H1 (cell line): Measurements from ENCODE around the gene GPS1. TPM values are rescaled to one million over a fixed set of nuclear protein-coding genes. Genes with fewer than 3 reads are reported as not detected.

Experiments used
- CTCF ChIA-PET: fragments of 300-600 bp; sonication (Branson Sonifier 250); formaldehyde crosslinking; loops from one replicate; lab custom pipeline; 2021; ENCODE audit not compliant: partially characterized antibody; lab: Charles Lee
- POLR2A ChIA-PET: fragments of 300-600 bp; sonication (Branson Sonifier 250); formaldehyde crosslinking; loops from one replicate; lab custom pipeline; 2021; ENCODE audit warnings: inconsistent platforms; ENCODE audit not compliant: partially characterized antibody; lab: Charles Lee
- DNase-seq, 2 experiments: peaks; one replicate each; pipeline versions ENCODE4 v3.0.0 to v3.0.0-alpha.2; 2010 to 2022; ENCODE audit warnings: low spot score in 2 of 2, low read depth in 1 of 2, mixed read lengths in 1 of 2
- FAIRE-seq: peaks from 2 replicates; lab custom pipeline; 2011; peaks lifted over from hg19 to GRCh38; lab: Jason Lieb, UNC
- H2AFZ ChIP-seq: 2 replicates; pipeline ENCODE4 v1.8.1; 2012; ENCODE audit warnings: low read length, inconsistent platforms
- H2AK5ac ChIP-seq: 2 replicates; pipeline ENCODE4 v1.6.1; 2013; ENCODE audit warnings: low read depth, low read length
- H2BK120ac ChIP-seq: replicated peaks from 2 replicates; pipeline ENCODE3; 2013; ENCODE audit warnings: low read depth, low read length, inconsistent platforms
- H2BK12ac ChIP-seq: 2 replicates; pipeline ENCODE4 v1.6.1; 2013; ENCODE audit warnings: low read depth, low read length
- H2BK15ac ChIP-seq: 2 replicates; pipeline ENCODE4 v1.6.1; 2013; ENCODE audit warnings: low read length
- H2BK20ac ChIP-seq: 2 replicates; pipeline ENCODE4 v1.6.1; 2013; ENCODE audit warnings: low read length
- H2BK5ac ChIP-seq: 2 replicates; pipeline ENCODE4 v1.6.1; 2013; ENCODE audit warnings: low read depth, low read length
- H3K14ac ChIP-seq: 2 replicates; pipeline ENCODE4 v1.6.1; 2013; ENCODE audit warnings: inconsistent platforms; ENCODE audit not compliant: insufficient read length
- H3K18ac ChIP-seq: 2 replicates; pipeline ENCODE4 v1.6.1; 2013; ENCODE audit warnings: low read length; ENCODE audit errors: extremely low read depth
- H3K23ac ChIP-seq: 2 replicates; pipeline ENCODE4 v1.6.1; 2013; ENCODE audit warnings: inconsistent platforms; ENCODE audit not compliant: insufficient read length
- H3K23me2 ChIP-seq: 2 replicates; pipeline ENCODE4 v1.6.1; 2013; ENCODE audit warnings: low read depth, low read length
- H3K27ac ChIP-seq: 2 replicates; pipeline ENCODE4 v1.6.1; 2011; ENCODE audit warnings: low read depth, low read length, inconsistent platforms
- H3K27me3 ChIP-seq, 4 experiments: replicated peaks in 1 of 4; 1 replicate in 1 of 4; 2 replicates in 3 of 4; pipeline versions ENCODE4 v1.6.1 to v1.8.1; 2011 to 2013; ENCODE audit warnings: low read length in 3 of 4, mild to moderate bottlenecking in 3 of 4, inconsistent platforms in 2 of 4, mixed read lengths in 2 of 4, moderate library complexity in 1 of 4; ENCODE audit not compliant: control insufficient read depth in 3 of 4, insufficient read depth in 3 of 4; ENCODE audit errors: extremely low read depth in 1 of 4
- H3K36me3 ChIP-seq, 4 experiments: 2 replicates each; pipeline versions ENCODE4 v1.6.1 to v1.8.1; 2011 to 2013; ENCODE audit warnings: mild to moderate bottlenecking in 4 of 4, low read length in 3 of 4, moderate library complexity in 2 of 4, control low read depth in 1 of 4, inconsistent platforms in 1 of 4; ENCODE audit not compliant: insufficient read depth in 4 of 4, control insufficient read depth in 2 of 4
- H3K4ac ChIP-seq: replicated peaks from 2 replicates; pipeline ENCODE3; 2013; ENCODE audit warnings: low read length, low read depth, mixed read lengths, inconsistent platforms; ENCODE audit not compliant: insufficient read length
- H3K4me1 ChIP-seq, 4 experiments: replicated peaks in 1 of 4; 1 replicate in 1 of 4; 2 replicates in 3 of 4; pipeline versions ENCODE4 v1.6.1 to v1.8.1; 2011 to 2013; ENCODE audit warnings: low read length in 3 of 4, inconsistent platforms in 2 of 4, mixed read lengths in 1 of 4; ENCODE audit not compliant: insufficient read depth in 4 of 4, control insufficient read depth in 3 of 4
- H3K4me2 ChIP-seq, 2 experiments: 2 replicates each; pipeline versions ENCODE4 v1.6.1 to v1.8.1; 2011 to 2013; ENCODE audit warnings: low read depth in 2 of 2, low read length in 2 of 2, control low read depth in 1 of 2, inconsistent platforms in 1 of 2, mild to moderate bottlenecking in 1 of 2; ENCODE audit not compliant: insufficient read depth in 1 of 2
- H3K4me3 ChIP-seq, 4 experiments: fragments of 200-600, 300-600 bp in 1 of 4; sonication (generic), shearing (Covaris generic), sonication (Bioruptor Twin) in 1 of 4; 2 replicates each; pipeline versions ENCODE4 v1.5.1 to v1.8.1; 2011 to 2016; ENCODE audit warnings: low read length in 4 of 4, low read depth in 3 of 4, control low read depth in 2 of 4, inconsistent platforms in 2 of 4, mild to moderate bottlenecking in 2 of 4, mixed read lengths in 1 of 4, moderate library complexity in 1 of 4; ENCODE audit not compliant: insufficient read depth in 2 of 4; ENCODE audit errors: extremely low read depth in 1 of 4
- H3K56ac ChIP-seq: replicated peaks from 2 replicates; pipeline ENCODE3; 2013; ENCODE audit warnings: low read depth, mild to moderate bottlenecking, mixed read lengths, low read length, inconsistent platforms; ENCODE audit not compliant: insufficient read length
- H3K79me1 ChIP-seq: 2 replicates; pipeline ENCODE4 v1.6.1; 2013; ENCODE audit warnings: low read depth, low read length, control low read depth
- H3K79me2 ChIP-seq, 2 experiments: 2 replicates each; pipeline versions ENCODE4 v1.6.1 to v1.8.1; 2012 to 2013; ENCODE audit warnings: low read length in 2 of 2, mild to moderate bottlenecking in 2 of 2, inconsistent platforms in 1 of 2; ENCODE audit not compliant: insufficient read depth in 2 of 2, control insufficient read depth in 1 of 2
- H3K9ac ChIP-seq, 4 experiments: replicated peaks in 1 of 4; 1 replicate in 1 of 4; 2 replicates in 3 of 4; pipeline versions ENCODE4 v1.6.1 to v1.8.1; 2011 to 2013; ENCODE audit warnings: low read depth in 3 of 4, low read length in 3 of 4, control low read depth in 2 of 4, mild to moderate bottlenecking in 2 of 4, moderate library complexity in 2 of 4, inconsistent platforms in 1 of 4; ENCODE audit errors: extremely low read depth in 1 of 4
- H3K9me3 ChIP-seq, 2 experiments: 2 replicates each; pipeline versions ENCODE4 v1.6.1 to v1.8.1; 2012 to 2013; ENCODE audit warnings: mild to moderate bottlenecking in 2 of 2, moderate library complexity in 2 of 2, control low read depth in 1 of 2, inconsistent platforms in 1 of 2, low read depth in 1 of 2, low read length in 1 of 2, mixed read lengths in 1 of 2; ENCODE audit not compliant: insufficient read depth in 2 of 2
- H4K20me1 ChIP-seq, 2 experiments: replicated peaks in 1 of 2; 2 replicates each; pipeline versions ENCODE3 to v1.8.1; 2011 to 2013; ENCODE audit warnings: inconsistent platforms in 2 of 2, low read length in 2 of 2, mild to moderate bottlenecking in 1 of 2; ENCODE audit not compliant: insufficient read depth in 2 of 2, control insufficient read depth in 1 of 2
- H4K5ac ChIP-seq: 2 replicates; pipeline ENCODE4 v1.6.1; 2013; ENCODE audit warnings: low read length, low read depth, mixed read lengths, inconsistent platforms; ENCODE audit not compliant: insufficient read length
- H4K8ac ChIP-seq: 2 replicates; pipeline ENCODE4 v1.8.0; 2013; ENCODE audit warnings: mild to moderate bottlenecking, moderate library complexity, low read length, inconsistent platforms; ENCODE audit not compliant: insufficient read depth; ENCODE audit errors: extremely low read depth
- H4K91ac ChIP-seq: replicated peaks from 2 replicates; pipeline ENCODE3; 2013; ENCODE audit warnings: low read length, mixed read lengths, inconsistent platforms; ENCODE audit not compliant: insufficient read length
- BRCA1 ChIP-seq: IDR thresholded peaks from 2 replicates; pipeline ENCODE4 v1.6.1; 2012; ENCODE audit warnings: low read depth, low read length, improper control_type of control experiment
- CBX5 ChIP-seq: fragments of 300-800, 300-1000 bp; sonication (generic); IDR thresholded peaks from 2 replicates; pipeline ENCODE4 v1.7.1; 2016; ENCODE audit warnings: antibody characterized with exemption, low read length, low read depth
- CBX8 ChIP-seq: fragments of 300-800, 300-1000 bp; sonication (generic); IDR thresholded peaks from 2 replicates; pipeline ENCODE4 v1.7.1; 2016; ENCODE audit warnings: low read depth, low read length, borderline replicate concordance
- CHD2 ChIP-seq: IDR thresholded peaks from 2 replicates; pipeline ENCODE4 v1.6.1; 2012; ENCODE audit warnings: low read length, improper control_type of control experiment
- CREB1 ChIP-seq: IDR thresholded peaks from 2 replicates; pipeline ENCODE4 v1.6.1; 2012; ENCODE audit warnings: inconsistent platforms
- GTF2F1 ChIP-seq: IDR thresholded peaks from 2 replicates; pipeline ENCODE4 v1.6.1; 2012; ENCODE audit warnings: low read depth, low read length, improper control_type of control experiment, borderline replicate concordance
- NANOG ChIP-seq: IDR thresholded peaks from 2 replicates; pipeline ENCODE4 v1.6.1; 2011; ENCODE audit warnings: low read length, low read depth, mild to moderate bottlenecking, inconsistent platforms; ENCODE audit not compliant: insufficient read depth, poor library complexity, severe bottlenecking
- NRF1 ChIP-seq: IDR thresholded peaks from 2 replicates; pipeline ENCODE4 v1.6.1; 2011; ENCODE audit warnings: mild to moderate bottlenecking, low read depth, low read length, improper control_type of control experiment
- RNF2 ChIP-seq: fragments of 200-900, 300-1000 bp; sonication (generic); IDR thresholded peaks from 2 replicates; pipeline ENCODE4 v1.7.1; 2016; ENCODE audit warnings: borderline replicate concordance, low read depth, mild to moderate bottlenecking, antibody characterized with exemption, low read length; ENCODE audit not compliant: poor library complexity, severe bottlenecking; ENCODE audit errors: missing control alignments
- SIX5 ChIP-seq: IDR thresholded peaks from 2 replicates; pipeline ENCODE4 v1.6.1; 2011; ENCODE audit warnings: mild to moderate bottlenecking, low read depth, low read length
- SP1 ChIP-seq: IDR thresholded peaks from 2 replicates; pipeline ENCODE4 v1.6.1; 2011; ENCODE audit warnings: low read depth, low read length
- SP2 ChIP-seq: IDR thresholded peaks from 2 replicates; pipeline ENCODE4 v1.6.1; 2012; ENCODE audit warnings: mild to moderate bottlenecking, low read length, inconsistent platforms
- SP4 ChIP-seq: IDR thresholded peaks from 2 replicates; pipeline ENCODE4 v1.6.1; 2012; ENCODE audit warnings: low read length, inconsistent platforms
- WGBS, 2 experiments: shearing (Covaris generic) in 1 of 2; methylation state at CpG; one replicate each; pipeline versions ENCODE4 v1.1.6 to v1.1.7; 2013 to 2015; ENCODE audit warnings: low lambda C conversion rate in 2 of 2, mixed read lengths in 2 of 2, inconsistent platforms in 1 of 2, low coverage in 1 of 2, missing lambda C conversion rate in 1 of 2; ENCODE audit not compliant: insufficient replicate concordance in 2 of 2, insufficient coverage in 1 of 2, insufficient read length in 1 of 2; ENCODE audit errors: extremely low coverage in 1 of 2, missing lambda C conversion rate in 1 of 2; 5-methylcytosine and 5-hydroxymethylcytosine counted together
- polyA plus RNA-seq, 7 experiments: library from polyadenylated mRNA; depleted of rRNA in 3 of 7; stranded (reverse) in 5 of 7; unstranded in 2 of 7; fragments of >200 nt in 5 of 7; fragments of 200-250 nt in 2 of 7; gene quantifications; 1 replicate in 5 of 7; 2 replicates in 1 of 7; 4 replicates in 1 of 7; pipeline versions ENCODE4 v1.2.1 to v1.2.3, GENCODE V29; 2011 to 2013; ENCODE audit warnings: missing spikeins in 2 of 7, mixed read lengths in 2 of 7
- total RNA-seq: library from RNA; stranded (reverse); fragmentation: NEBNext Ultra II Directional; extraction: Animal tissue kit (Norgen Biotek cat#: 25700); gene quantifications from 2 replicates; pipeline ENCODE4 v1.2.1, GENCODE V29; 2021

Gene GPS1
- total and polyA plus RNA-seq, 2 of the 8 experiments (the other 6 are each of a cell fraction or from before 2014, with no cell fraction given): 153 to 277 TPM

DNA sequence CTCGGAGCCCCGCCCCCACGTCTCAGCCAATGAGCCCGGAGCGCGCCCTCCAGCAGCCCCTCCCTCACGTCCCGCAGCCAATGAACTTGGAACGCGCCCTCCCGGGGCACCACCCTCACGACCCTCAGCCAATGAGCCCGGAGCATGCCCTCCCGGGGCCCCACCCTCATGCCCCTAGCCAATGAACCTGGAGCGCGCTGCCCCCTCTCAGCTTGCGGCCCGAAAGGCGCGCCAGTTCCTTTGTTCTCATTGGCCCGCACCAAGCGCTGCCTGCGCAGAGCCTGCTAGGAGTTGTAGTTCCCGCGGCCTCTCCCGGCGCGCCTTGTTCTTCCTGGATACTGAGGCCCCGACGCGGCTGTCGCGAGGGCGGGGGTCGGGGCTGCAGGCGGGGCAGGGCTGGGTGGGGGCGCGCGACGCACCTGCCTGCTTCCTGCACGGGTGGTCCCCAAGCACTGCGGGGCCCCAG is 28.7 kb upstream of the GPS1 start, which contains the start of gene LRRC45:
Gene LRRC45, plus strand, starts transcription at position 325 of the 466 bp plus-strand sequence. CDS start 339 bp downstream, outside the sequence.
- 0 out of 2 replicates have a peak within 1 kb of the TSS, but pooled peaks have one; percentile 29 for H2BK15ac ChIP-seq
- peak within 1 kb of the TSS; percentile 76 to 80 (median 80) for H3K9ac ChIP-seq
- H4K91ac ChIP-seq: peak within 1 kb of the TSS; percentile 44
- peaks cover 0 to 14% (median 8%) of the 10 kb centered on the region in 4 experiments; a peak in 5 of 7 replicates for H3K4me1 ChIP-seq
- H2BK20ac ChIP-seq: no peak within 1 kb of the TSS
- peak within 1 kb of the TSS; percentile 46; the same call in 1 of the 2 replicates for H3K27ac ChIP-seq
- peak within 1 kb of the TSS; percentile 83; the same call in 1 of the 2 replicates for H2BK5ac ChIP-seq
- 0% methylated on average over 25 of the region's 42 CpGs; no CpG with 5 or more reads in 1 of the 2 experiments for WGBS, 2 experiments
- no peak for FAIRE-seq
- no peak within 1 kb of the TSS for H2BK120ac ChIP-seq
- H3K23me2 ChIP-seq: peaks cover 12% of the 10 kb centered on the region
- H3K23ac ChIP-seq: no peak within 1 kb of the TSS
- H2AFZ ChIP-seq: no peak within 1 kb of the TSS; the same call in 1 of the 2 replicates
- peaks cover 7 to 13% of the 10 kb centered on the region in 2 experiments for H4K20me1 ChIP-seq
- peak within 1 kb of the TSS; percentile 83 to 93 (median 86) for H3K4me3 ChIP-seq
- H3K79me2 ChIP-seq: peaks cover 0 to 12% of the 10 kb centered on the region in 2 experiments; a peak in 1 of 4 replicates
- H3K27me3 ChIP-seq: no peaks in the 10 kb centered on the region
- no peaks in the 10 kb centered on the region for H3K9me3 ChIP-seq
- ChIA-PET POLR2A (interaction anchor here (0.5 to 4.3 kb wide), 21 partner anchors 9 to 356 kb away, joined by 3 to 22 read pairs (median 3); partner anchors contain the start of genes ASPSCR1, CCDC137, DCXR and FASN), CTCF (interaction anchor here (0.7 to 2.0 kb wide), 8 partner anchors 8 to 95 kb away, joined by 3 to 7 read pairs (median 4); partner anchors contain the start of genes MAFG and RAC3)
- H2AK5ac ChIP-seq: no peak within 1 kb of the TSS; the same call in 1 of the 2 replicates
- H3K18ac ChIP-seq: peak within 1 kb of the TSS; percentile 71
- peak within 1 kb of the TSS; percentile 69 for H4K8ac ChIP-seq
- no peaks in the 10 kb centered on the region; a peak in 1 of 8 replicates for H3K36me3 ChIP-seq
- H2BK12ac ChIP-seq: no peak within 1 kb of the TSS
- peak within 1 kb of the TSS; percentile 21 for H3K4ac ChIP-seq
- H4K5ac ChIP-seq: peak within 1 kb of the TSS; percentile 52
- peaks cover 4% of the 10 kb centered on the region; the same call in 1 of the 2 replicates for H3K79me1 ChIP-seq
- DNase-seq: peak; percentile 98 to 99
- H3K56ac ChIP-seq: peak within 1 kb of the TSS; percentile 84
- H3K14ac ChIP-seq: no peak within 1 kb of the TSS
- peak within 1 kb of the TSS; percentile 87 to 96 for H3K4me2 ChIP-seq
- TF ChIP-seq SIX5 (peak; percentile 66), RNF2 (no peak), CREB1 (peak; percentile 65; the same call in 1 of the 2 replicates), SP1 (peak; percentile 91), CBX5 (no peak), SP4 (0 out of 2 replicates have a peak, but pooled peaks have one; percentile 55), GTF2F1 (no peak), BRCA1 (no peak), CHD2 (0 out of 2 replicates have a peak, but pooled peaks have one; percentile 48), NRF1 (peak; percentile 32; the same call in 1 of the 2 replicates), CBX8 (no peak), SP2 (peak; percentile 53), NANOG (peak; percentile 41)
